ENCODE measurements around the gene TRPV2.

Gene TRPV2

DNA sequence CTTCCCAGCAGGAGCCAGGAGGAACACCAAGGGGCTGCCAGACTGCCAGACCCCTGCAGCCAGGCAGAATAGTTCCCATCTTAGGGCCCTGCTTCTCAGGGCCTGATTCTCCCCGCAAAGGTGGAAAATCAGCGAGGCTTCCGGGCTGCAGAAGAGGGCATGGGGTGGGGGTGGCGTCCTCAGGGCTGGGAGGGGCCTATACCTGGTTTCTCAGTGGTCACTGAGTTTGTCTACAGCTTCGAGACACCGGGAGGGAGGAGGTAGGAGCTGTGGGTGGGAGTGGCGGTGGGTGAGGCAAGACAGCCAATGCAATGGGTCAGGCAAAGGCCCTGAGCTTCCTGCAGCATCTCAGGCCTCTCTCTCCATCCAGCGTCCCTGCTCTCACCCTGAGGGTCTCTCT, 62.3 kb downstream of the TRPV2 start:
- DNase-seq: no peak

DNA sequence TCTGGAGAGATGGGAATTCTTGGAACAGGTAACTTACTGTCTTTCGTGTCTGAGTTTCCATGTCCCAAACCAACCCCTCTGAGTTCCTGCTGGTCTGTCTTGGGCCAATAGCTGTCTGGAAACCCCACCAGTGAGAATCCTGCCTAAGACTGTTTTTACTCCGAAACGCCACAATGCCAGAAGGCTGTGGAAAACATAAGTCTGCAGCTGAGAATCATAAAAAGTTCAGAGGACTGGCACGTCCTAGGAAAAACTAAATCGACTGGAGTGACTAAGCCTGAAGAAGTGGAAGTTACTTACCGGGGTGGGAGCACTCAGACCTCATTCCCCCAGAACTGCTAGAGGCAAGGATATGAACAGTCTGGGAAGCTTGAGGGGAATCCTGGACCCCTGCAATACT, 63.3 kb downstream of the TRPV2 start:
- DNase-seq: no peak

DNA sequence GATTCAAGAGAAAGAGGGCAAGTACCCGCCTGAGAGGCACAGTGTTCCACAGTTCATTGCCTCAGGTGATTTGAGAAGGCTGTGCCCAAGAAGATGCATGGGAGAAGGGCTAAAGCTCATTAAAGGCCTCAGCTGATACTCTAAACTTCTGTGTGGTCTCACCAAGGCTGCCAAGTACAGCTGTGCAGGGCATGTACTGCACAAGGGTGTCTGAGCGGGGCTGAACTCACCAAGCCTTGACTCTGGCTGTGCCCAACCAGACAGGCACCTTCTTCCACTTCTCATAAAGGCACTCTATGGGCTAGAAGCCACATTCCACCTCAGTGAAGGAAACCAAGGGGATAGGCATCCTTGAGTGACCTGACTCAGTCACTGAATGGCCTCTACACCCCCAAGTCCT, 63.9 kb downstream of the TRPV2 start:
- no peak for DNase-seq

DNA sequence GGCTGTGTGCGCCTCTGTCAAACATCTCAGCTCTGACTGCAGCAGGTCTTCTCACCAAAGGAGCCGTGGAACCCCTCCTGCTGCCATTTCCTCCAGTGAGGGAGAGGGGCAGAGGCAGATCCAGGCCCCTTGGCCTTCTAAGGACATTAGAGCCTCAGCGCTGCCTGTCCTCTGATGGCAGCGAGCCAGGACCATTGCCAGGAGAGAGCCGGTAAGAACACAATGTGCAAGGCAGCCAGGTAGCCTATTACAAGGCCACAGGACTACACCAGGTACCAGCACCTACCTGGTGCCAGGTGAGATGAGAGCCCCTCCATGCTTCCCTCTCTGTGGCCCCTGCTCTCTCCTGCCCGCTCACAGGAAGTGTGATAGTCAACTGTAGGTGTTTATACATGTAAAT, 65.6 kb downstream of the TRPV2 start:
- DNase-seq: no peak

DNA sequence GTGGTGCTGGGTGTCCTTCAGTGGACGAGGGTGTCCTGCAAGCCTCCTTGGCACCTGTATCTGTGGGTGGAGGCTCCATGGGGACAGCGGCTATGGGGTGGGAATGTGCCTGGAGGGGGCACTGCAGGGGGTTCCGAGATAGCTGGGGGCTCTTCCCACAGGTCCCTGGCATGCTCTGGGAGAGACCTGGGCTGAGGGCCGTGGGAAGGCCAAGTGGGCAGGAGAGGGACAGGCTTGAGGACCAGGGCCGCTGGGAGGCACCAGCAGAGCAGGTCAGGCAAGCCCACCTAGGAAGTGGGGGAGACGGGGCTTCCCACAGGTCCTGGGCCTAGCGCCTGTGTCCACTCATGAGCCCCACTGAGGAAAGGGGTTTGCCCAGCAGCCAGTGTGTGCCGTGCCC, 66.9 kb downstream of the TRPV2 start:
- no peak for DNase-seq

DNA sequence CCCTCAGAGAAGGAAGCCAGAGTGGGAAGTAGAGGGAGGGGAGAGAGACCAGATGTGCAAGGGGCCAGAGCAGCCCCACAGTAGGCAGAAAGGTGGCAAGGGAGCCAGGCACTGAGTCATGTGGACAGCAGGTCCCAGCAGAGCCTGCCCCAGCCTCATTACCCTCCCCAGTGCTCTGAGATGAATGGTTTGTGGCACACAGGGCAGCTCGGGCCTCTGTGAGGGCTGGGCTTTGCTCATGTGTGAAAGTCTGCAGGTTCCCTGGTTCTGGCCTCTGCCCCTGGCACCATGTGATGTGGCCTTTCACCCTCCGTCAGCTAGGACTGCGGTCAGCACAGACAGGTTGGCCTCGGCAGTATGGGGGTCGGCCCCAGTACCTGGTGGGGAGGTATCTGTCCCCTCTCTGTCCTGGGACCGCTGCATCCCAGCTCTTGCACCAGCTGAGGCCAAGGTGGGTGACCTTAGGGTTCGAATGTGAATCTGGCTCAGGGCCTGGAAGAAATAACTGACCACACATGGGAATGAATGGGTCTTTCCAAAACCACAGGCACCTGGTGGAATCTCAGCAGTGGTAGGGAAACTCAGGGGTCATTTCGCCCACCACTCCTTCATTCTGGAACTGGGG, 67.8 kb downstream of the TRPV2 start:
- no peak for DNase-seq

DNA sequence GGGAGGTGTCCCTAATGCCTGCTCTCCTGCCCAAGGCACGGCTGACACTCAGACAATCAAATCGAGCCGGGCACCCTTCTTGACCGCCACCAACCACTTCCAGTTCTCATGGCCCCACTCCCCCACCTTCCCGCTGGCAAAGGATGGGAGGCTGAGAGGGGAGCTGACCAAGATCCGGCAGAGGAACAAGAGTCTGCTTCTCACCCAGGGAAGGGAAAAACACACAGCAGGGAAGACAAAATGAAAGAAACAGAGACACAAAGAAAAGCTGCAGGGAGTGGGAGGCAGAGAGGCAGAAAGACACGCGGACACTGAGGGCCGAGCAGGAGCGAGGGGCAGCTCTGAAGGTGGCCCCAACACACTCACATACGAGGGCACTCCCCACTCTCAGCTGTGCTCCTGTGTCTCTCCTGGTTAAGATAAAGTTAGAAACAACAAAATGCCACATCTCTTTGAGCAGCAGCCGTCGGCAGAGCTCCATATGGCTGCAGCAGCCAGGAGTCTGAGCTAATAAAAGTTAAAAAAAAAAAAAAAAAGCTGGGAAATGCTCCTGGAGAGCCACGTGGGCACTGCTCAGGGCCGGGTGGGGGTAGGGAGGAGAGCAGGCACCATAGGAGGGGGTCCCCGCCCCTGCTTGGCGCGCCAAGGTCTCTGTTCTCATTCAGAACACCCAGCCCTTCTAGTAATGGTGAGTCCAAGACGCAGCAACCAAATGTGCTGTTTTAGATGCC, 69.2 kb downstream of the TRPV2 start:
- no peak for DNase-seq
